ENCODE results near the gene PLPPR5.
"Not testable (repeated sequence)": the region's sequence is repeated elsewhere in the genome, so short reads cannot be mapped to it uniquely, and the experiment has no call there.

PLPPR5 gene

GRCh38 chr1:99004861-99005442 lies at the start of gene PLPPR5:
PLPPR5 (minus strand) TSS chr1:99004861; CDS start chr1:99004671, 190 bp downstream.
- H3K4me2 ChIP-seq: no peak within 1 kb of the TSS
- no peak within 1 kb of the TSS for H3K4me3 ChIP-seq (IDR thresholded peaks at IDR 0.05; ENCODE audit: insufficient read depth, low read depth, low read length)

GRCh38 chr1:99051611-99052283 lies 47.1 kb upstream of the PLPPR5 start:
- H3K27ac ChIP-seq: no peak overlapping the region
- no peaks in the 10 kb centered on the region for H3K4me1 ChIP-seq (ENCODE audit: low read depth, poor library complexity, severe bottlenecking)
- no peaks in the 10 kb centered on the region for H3K79me2 ChIP-seq (ENCODE audit: insufficient read depth, low read depth)
- no peak overlapping the region for H2AFZ ChIP-seq (ENCODE audit: low read depth)
- H3K9ac ChIP-seq: no peak overlapping the region
- H3K36me3 ChIP-seq (ENCODE audit: insufficient read depth): no peaks in the 10 kb centered on the region
- H3K4me2 ChIP-seq: no peak overlapping the region
- no peak overlapping the region for H3K4me3 ChIP-seq (IDR thresholded peaks at IDR 0.05; ENCODE audit: insufficient read depth, low read depth, low read length)
- TF ChIP-seq CTCF (conservative IDR thresholded peaks at IDR 0.05; ENCODE audit: low read depth, low read length): no peak
- no peaks in the 10 kb centered on the region for H3K27me3 ChIP-seq (ENCODE audit: insufficient read depth, low read depth)
- no peaks in the 10 kb centered on the region for H4K20me1 ChIP-seq (ENCODE audit: insufficient read depth)

More at GRCh38 chr1:99004861-99005442, at the start of gene PLPPR5:
- Histone ChIP-seq H2AFZ (ENCODE audit: low read depth) (no peak within 1 kb of the TSS), H4K20me1 (ENCODE audit: insufficient read depth) (no peaks in the 10 kb centered on the region), H3K27ac (no peak within 1 kb of the TSS), H3K79me2 (ENCODE audit: insufficient read depth, low read depth) (no peaks in the 10 kb centered on the region), H3K36me3 (ENCODE audit: insufficient read depth) (no peaks in the 10 kb centered on the region), H3K27me3 (ENCODE audit: insufficient read depth, low read depth) (no peaks in the 10 kb centered on the region), H3K9ac (no peak within 1 kb of the TSS), H3K4me1 (ENCODE audit: low read depth, poor library complexity, severe bottlenecking) (no peaks in the 10 kb centered on the region)
- TF ChIP-seq CTCF (conservative IDR thresholded peaks at IDR 0.05; ENCODE audit: low read depth, low read length): no peak

- Histone ChIP-seq H3K27ac (no peak overlapping the region), H3K79me2 (ENCODE audit: insufficient read depth, low read depth) (no peaks in the 10 kb centered on the region), H3K36me3 (ENCODE audit: insufficient read depth) (no peaks in the 10 kb centered on the region), H3K27me3 (ENCODE audit: insufficient read depth, low read depth) (no peaks in the 10 kb centered on the region), H3K9ac (no peak overlapping the region), H4K20me1 (ENCODE audit: insufficient read depth) (no peaks in the 10 kb centered on the region), H3K4me3 (IDR thresholded peaks at IDR 0.05; ENCODE audit: insufficient read depth, low read depth, low read length) (no peak overlapping the region), H3K4me1 (ENCODE audit: low read depth, poor library complexity, severe bottlenecking) (no peaks in the 10 kb centered on the region), H2AFZ (ENCODE audit: low read depth) (no peak overlapping the region), H3K4me2 (no peak overlapping the region)
- TF ChIP-seq CTCF (conservative IDR thresholded peaks at IDR 0.05; ENCODE audit: low read depth, low read length): no peak
Observed at GRCh38 chr1:99049745-99050144, 45.1 kb upstream of the PLPPR5 start.

GRCh38 chr1:99036746-99037145 lies 32.1 kb upstream of the PLPPR5 start:
- not testable (repeated sequence) for H3K9ac ChIP-seq; H2AFZ ChIP-seq (ENCODE audit: low read depth); H3K27ac ChIP-seq; H3K4me1 ChIP-seq (ENCODE audit: low read depth, poor library complexity, severe bottlenecking); H3K4me3 ChIP-seq (IDR thresholded peaks at IDR 0.05; ENCODE audit: insufficient read depth, low read depth, low read length); H3K27me3 ChIP-seq (ENCODE audit: insufficient read depth, low read depth); H3K36me3 ChIP-seq (ENCODE audit: insufficient read depth); H3K79me2 ChIP-seq (ENCODE audit: insufficient read depth, low read depth); H4K20me1 ChIP-seq (ENCODE audit: insufficient read depth); H3K4me2 ChIP-seq

- TF ChIP-seq CTCF (conservative IDR thresholded peaks at IDR 0.05; ENCODE audit: low read depth, low read length): no peak
- no peak overlapping the region for H3K4me3 ChIP-seq (IDR thresholded peaks at IDR 0.05; ENCODE audit: insufficient read depth, low read depth, low read length)
- H3K79me2 ChIP-seq (ENCODE audit: insufficient read depth, low read depth): no peaks in the 10 kb centered on the region
- H4K20me1 ChIP-seq (ENCODE audit: insufficient read depth): no peaks in the 10 kb centered on the region
- no peaks in the 10 kb centered on the region for H3K36me3 ChIP-seq (ENCODE audit: insufficient read depth)
- no peak overlapping the region for H3K9ac ChIP-seq
- H3K27me3 ChIP-seq (ENCODE audit: insufficient read depth, low read depth): no peaks in the 10 kb centered on the region
- no peak overlapping the region for H2AFZ ChIP-seq (ENCODE audit: low read depth)
- H3K27ac ChIP-seq: no peak overlapping the region
- no peaks in the 10 kb centered on the region for H3K4me1 ChIP-seq (ENCODE audit: low read depth, poor library complexity, severe bottlenecking)
- no peak overlapping the region for H3K4me2 ChIP-seq
Observed at GRCh38 chr1:99018313-99018712, 13.7 kb upstream of the PLPPR5 start.
